Activated T-cell treated with anti-CD3 and anti-CD28 coated beads, Interleukin-2, amount 50 U/mL, for 24 hours (primary cell): ENCODE results near the gene TBC1D7.

Experiments
- DNase-seq: peaks from one replicate; pipeline ENCODE4 v3.0.0-alpha.2; 2020
- H3K27ac Mint-ChIP-seq: 2 replicates; pipeline ENCODE4 v1.8.0; 2020; ENCODE audit warnings: mild to moderate bottlenecking, mixed read lengths
- H3K27me3 Mint-ChIP-seq: 2 replicates; pipeline ENCODE4 v1.8.0; 2020; ENCODE audit warnings: mixed read lengths
- H3K36me3 Mint-ChIP-seq: 2 replicates; pipeline ENCODE4 v1.8.0; 2020; ENCODE audit warnings: low read depth, mixed read lengths
- H3K4me1 Mint-ChIP-seq: 2 replicates; pipeline ENCODE4 v1.8.0; 2020; ENCODE audit warnings: low read depth, mixed read lengths
- H3K4me3 Mint-ChIP-seq: 2 replicates; pipeline ENCODE4 v1.8.0; 2020; ENCODE audit warnings: mild to moderate bottlenecking, moderate library complexity, mixed read lengths
- H3K9me3 Mint-ChIP-seq: 2 replicates; pipeline ENCODE4 v1.8.0; 2020; ENCODE audit warnings: mixed read lengths

The TBC1D7 gene

GRCh38 chr6:13315896-13316295 lies 12.4 kb downstream of the TBC1D7 start:
- no peaks in the 10 kb centered on the region for H3K9me3 Mint-ChIP-seq
- H3K27ac Mint-ChIP-seq = no peak overlapping the region
- H3K4me1 Mint-ChIP-seq = no peaks in the 10 kb centered on the region
- no peak for DNase-seq
- H3K36me3 Mint-ChIP-seq = peaks cover 94% of the 10 kb centered on the region
- H3K4me3 Mint-ChIP-seq = no peak overlapping the region
- no peaks in the 10 kb centered on the region for H3K27me3 Mint-ChIP-seq

GRCh38 chr6:13314806-13315205 lies 13.5 kb downstream of the TBC1D7 start:
- no peaks in the 10 kb centered on the region for H3K27me3 Mint-ChIP-seq
- H3K36me3 Mint-ChIP-seq = peaks cover 90% of the 10 kb centered on the region
- DNase-seq = no peak
- no peaks in the 10 kb centered on the region for H3K9me3 Mint-ChIP-seq
- H3K4me3 Mint-ChIP-seq = no peak overlapping the region
- no peak overlapping the region for H3K27ac Mint-ChIP-seq
- no peaks in the 10 kb centered on the region for H3K4me1 Mint-ChIP-seq

GRCh38 chr6:13311155-13311554 lies 17.2 kb downstream of the TBC1D7 start:
- Mint-ChIP-seq H3K4me3 (no peak overlapping the region), H3K9me3 (no peaks in the 10 kb centered on the region), H3K27me3 (no peaks in the 10 kb centered on the region), H3K36me3 (peaks cover 89% of the 10 kb centered on the region), H3K4me1 (peaks cover 14% of the 10 kb centered on the region), H3K27ac (no peak overlapping the region)
- DNase-seq = no peak

- DNase-seq = no peak
- peaks cover 32% of the 10 kb centered on the region for H3K4me1 Mint-ChIP-seq
- H3K9me3 Mint-ChIP-seq = no peaks in the 10 kb centered on the region
- no peak overlapping the region for H3K27ac Mint-ChIP-seq
- no peak overlapping the region for H3K4me3 Mint-ChIP-seq
- peaks cover 86% of the 10 kb centered on the region for H3K36me3 Mint-ChIP-seq
- no peaks in the 10 kb centered on the region for H3K27me3 Mint-ChIP-seq
These were observed 20.0 kb downstream of the TBC1D7 start for GRCh38 chr6:13308332-13308731.

DNA sequence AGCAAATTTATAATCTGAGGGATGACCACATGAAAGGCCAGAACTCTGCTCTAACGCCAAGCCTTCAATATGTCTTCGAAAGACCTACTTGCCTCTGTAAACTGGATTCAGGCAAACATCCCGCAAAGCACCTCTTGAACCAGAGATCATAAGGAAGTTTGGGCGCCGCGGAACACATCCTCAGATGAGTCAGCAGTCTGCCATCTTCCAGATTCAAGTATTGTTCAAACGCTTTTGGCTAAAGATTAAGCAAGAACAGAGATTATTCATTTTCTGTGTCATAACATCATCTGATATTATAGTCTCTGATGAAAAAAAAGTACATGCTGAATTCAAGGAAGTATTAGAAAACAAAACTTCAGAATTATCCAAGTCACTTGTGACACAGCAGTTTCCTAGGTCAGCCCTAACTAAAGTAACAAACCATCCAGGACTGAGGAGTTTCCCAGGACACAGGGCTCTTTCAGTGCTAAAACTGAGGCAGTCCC lies 20.8 kb downstream of the TBC1D7 start:
- Mint-ChIP-seq H3K4me1 (peaks cover 40% of the 10 kb centered on the region), H3K9me3 (peaks cover 4% of the 10 kb centered on the region), H3K4me3 (no peak overlapping the region), H3K36me3 (peaks cover 86% of the 10 kb centered on the region), H3K27ac (peak overlapping the region; percentile 19), H3K27me3 (no peaks in the 10 kb centered on the region)
- no peak for DNase-seq

DNA sequence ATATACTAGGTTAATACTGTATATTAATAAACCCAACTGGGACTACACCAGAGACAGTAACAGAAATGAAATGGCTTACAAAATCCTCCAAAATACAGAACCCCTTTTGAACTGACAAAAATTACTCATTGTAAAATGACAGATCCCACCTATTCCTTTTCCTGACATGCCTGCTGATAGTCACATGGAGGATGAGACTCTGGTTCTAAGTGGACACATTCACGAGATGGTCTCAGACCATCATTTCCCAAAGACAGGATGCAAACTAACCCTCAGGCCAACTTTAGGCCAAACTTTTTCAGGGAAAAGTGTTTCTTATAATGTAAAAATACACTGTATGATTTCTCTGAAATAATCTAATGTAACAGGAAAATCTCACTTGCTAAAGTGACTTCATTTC lies 22.5 kb downstream of the TBC1D7 start:
- peaks cover 88% of the 10 kb centered on the region for H3K36me3 Mint-ChIP-seq
- no peak overlapping the region for H3K27ac Mint-ChIP-seq
- peaks cover 45% of the 10 kb centered on the region for H3K4me1 Mint-ChIP-seq
- no peak overlapping the region for H3K4me3 Mint-ChIP-seq
- DNase-seq = no peak
- H3K9me3 Mint-ChIP-seq = peaks cover 4% of the 10 kb centered on the region
- no peaks in the 10 kb centered on the region for H3K27me3 Mint-ChIP-seq

GRCh38 chr6:13305288-13305687 lies 23.0 kb downstream of the TBC1D7 start:
- no peak for DNase-seq
- peaks cover 4% of the 10 kb centered on the region for H3K9me3 Mint-ChIP-seq
- H3K4me1 Mint-ChIP-seq = peaks cover 45% of the 10 kb centered on the region
- H3K27me3 Mint-ChIP-seq = no peaks in the 10 kb centered on the region
- no peak overlapping the region for H3K4me3 Mint-ChIP-seq
- H3K36me3 Mint-ChIP-seq = peaks cover 91% of the 10 kb centered on the region
- no peak overlapping the region for H3K27ac Mint-ChIP-seq

- Mint-ChIP-seq H3K9me3 (peaks cover 4% of the 10 kb centered on the region), H3K27ac (peak overlapping the region; percentile 59), H3K4me3 (no peak overlapping the region), H3K36me3 (peaks cover 93% of the 10 kb centered on the region), H3K4me1 (peaks cover 45% of the 10 kb centered on the region), H3K27me3 (no peaks in the 10 kb centered on the region)
- no peak for DNase-seq
These were observed 23.6 kb downstream of the TBC1D7 start for GRCh38 chr6:13304580-13305260.

DNA sequence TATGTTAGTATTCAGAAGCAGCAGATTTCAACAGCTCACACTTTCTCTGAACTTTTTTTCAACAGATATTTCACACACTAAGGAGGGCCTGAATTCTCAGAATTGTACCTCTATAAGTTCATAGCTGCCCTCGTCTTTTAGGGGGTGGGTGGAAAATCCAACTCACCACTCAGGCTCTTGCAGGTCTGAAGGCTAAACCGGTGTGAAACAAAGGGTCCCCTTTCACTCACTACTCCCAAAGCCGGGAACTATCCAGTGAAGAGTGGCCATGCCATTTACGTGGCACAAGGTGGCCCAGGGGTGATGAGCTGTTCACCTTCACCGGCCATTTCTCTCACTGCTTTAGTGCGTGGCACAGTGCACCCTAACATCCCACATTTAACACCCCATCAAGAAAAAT lies 24.2 kb downstream of the TBC1D7 start:
- H3K27ac Mint-ChIP-seq = peak overlapping the region; percentile 90
- peaks cover 4% of the 10 kb centered on the region for H3K9me3 Mint-ChIP-seq
- no peak overlapping the region for H3K4me3 Mint-ChIP-seq
- peaks cover 45% of the 10 kb centered on the region for H3K4me1 Mint-ChIP-seq
- no peak for DNase-seq
- no peaks in the 10 kb centered on the region for H3K27me3 Mint-ChIP-seq
- H3K36me3 Mint-ChIP-seq = peaks cover 94% of the 10 kb centered on the region

- peaks cover 45% of the 10 kb centered on the region for H3K4me1 Mint-ChIP-seq
- no peaks in the 10 kb centered on the region for H3K27me3 Mint-ChIP-seq
- DNase-seq = peak; percentile 41
- H3K36me3 Mint-ChIP-seq = peaks cover 93% of the 10 kb centered on the region
- H3K9me3 Mint-ChIP-seq = peaks cover 4% of the 10 kb centered on the region
- no peak overlapping the region for H3K4me3 Mint-ChIP-seq
- peak overlapping the region; percentile 90 for H3K27ac Mint-ChIP-seq
These were observed 24.7 kb downstream of the TBC1D7 start for GRCh38 chr6:13303668-13304017.

DNA sequence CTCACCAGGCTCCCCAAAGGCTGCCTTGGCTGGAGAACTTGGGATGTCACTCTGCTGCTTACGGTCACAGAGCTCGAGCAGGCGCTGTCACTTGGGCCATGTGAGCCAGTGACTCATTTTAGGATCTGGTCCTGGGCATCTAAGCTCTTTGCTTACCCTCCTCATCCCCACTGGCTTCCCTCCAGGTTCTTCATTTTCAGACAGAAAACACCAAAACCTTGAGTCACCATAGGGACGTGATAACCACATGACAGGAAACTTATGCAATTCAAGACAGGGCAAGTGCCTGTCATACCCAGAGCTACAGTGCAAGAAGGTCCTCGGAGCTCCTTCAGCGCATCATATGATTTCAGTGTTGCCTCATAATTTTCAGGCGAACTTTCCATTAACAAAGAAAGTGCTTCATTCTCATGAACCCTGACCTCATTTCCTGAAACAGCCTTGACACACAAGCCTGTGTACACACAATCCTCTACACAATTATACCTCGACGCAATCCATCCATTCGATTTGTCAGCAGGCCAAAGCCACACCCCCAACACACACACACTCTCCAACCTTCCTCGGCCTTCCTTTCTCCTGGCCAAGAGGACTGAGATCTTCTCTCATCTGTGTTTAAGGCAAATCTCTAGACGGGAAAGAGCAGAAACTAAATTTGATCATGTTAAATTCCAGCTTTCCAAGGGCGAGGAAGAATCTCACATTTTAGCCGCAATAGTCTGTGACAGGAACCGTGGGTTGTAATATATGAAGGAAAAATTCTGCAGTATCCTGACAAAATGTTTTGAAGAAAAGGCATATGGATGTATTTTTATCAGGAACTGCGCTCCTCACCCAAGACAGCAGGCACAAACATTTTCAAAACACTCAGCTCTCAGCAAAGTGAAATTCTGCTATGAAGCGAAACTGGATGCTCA lies 25.3 kb downstream of the TBC1D7 start:
- Mint-ChIP-seq H3K4me3 (peak overlapping the region; percentile 3), H3K36me3 (peaks cover 93% of the 10 kb centered on the region), H3K4me1 (peaks cover 43% of the 10 kb centered on the region)

DNA sequence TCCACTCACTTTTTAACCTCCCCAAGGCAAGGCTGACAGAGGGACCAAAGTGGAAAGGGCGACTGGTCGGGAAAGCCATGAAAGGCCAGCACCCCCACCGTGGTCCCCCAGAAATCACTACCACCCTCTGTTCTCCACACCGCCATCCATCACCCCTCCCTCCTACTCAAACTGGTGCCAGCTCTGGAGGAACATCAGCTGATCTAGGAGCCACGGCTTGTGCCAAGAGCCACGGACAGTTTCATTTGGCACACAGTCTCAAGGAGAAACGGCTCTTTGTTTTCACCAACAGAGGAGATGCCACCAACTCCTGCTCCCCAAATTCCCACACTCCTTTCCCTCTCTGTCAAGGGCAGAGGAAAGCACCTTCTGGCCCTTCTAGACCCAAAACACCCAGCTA lies 26.0 kb downstream of the TBC1D7 start:
- no peak for DNase-seq
- Mint-ChIP-seq H3K4me3 (no peak overlapping the region), H3K9me3 (peaks cover 4% of the 10 kb centered on the region), H3K27ac (peak overlapping the region; percentile 90), H3K27me3 (no peaks in the 10 kb centered on the region), H3K4me1 (peaks cover 36% of the 10 kb centered on the region), H3K36me3 (peaks cover 93% of the 10 kb centered on the region)

More for the DNA sequence above, 25.3 kb downstream of the TBC1D7 start:
- Mint-ChIP-seq H3K9me3 (peaks cover 4% of the 10 kb centered on the region), H3K27ac (peak overlapping the region; percentile 90), H3K27me3 (no peaks in the 10 kb centered on the region)
- DNase-seq = peak; percentile 60

DNA sequence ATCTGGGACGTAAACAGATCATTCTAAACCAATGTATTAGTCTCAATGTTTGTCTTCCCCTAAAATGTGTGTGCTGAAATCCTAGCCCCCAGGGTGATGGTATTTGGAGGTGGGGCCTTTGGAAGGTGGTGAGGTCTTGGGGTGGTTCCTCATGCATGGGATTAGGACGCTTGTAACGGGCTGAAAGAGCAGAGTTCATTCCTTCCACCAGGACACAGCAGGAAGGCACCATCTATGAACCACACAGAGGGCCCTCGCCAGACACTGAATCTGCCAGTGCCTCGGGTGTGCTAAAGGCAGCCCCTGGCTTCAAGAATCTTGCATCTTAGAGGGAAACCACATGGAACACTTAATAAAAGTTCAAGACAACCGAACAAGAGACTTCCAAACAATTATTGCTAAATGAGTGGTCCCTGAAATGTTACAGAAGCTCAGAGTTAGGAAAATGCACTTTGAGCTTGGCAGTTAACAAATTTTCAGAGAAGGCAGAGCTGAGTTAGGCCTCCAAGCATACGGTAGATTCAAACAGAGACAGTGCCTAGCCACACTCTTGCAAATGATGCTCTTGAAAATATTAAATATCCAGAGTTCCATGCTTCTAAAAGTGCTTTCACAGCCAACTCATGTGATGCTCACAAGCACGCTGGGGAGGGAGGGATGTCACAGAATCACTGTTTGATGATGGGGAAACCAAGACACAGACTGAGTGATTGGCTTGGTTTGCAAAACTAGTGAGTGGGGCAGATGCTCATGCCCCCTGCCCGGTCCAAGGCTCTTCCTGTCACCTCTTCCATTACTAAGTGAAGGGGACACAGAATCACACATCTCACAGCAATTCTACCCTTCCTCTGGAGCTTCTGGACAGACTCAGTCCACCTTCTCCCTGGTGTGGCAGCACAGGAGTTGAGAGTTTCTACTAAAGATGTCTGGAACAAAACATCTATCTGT lies 27.4 kb downstream of the TBC1D7 start:
- no peak overlapping the region for H3K27ac Mint-ChIP-seq
- peaks cover 31% of the 10 kb centered on the region for H3K4me1 Mint-ChIP-seq
- H3K9me3 Mint-ChIP-seq = peaks cover 4% of the 10 kb centered on the region
- no peak for DNase-seq
- H3K4me3 Mint-ChIP-seq = no peak overlapping the region
- H3K27me3 Mint-ChIP-seq = no peaks in the 10 kb centered on the region
- H3K36me3 Mint-ChIP-seq = peaks cover 95% of the 10 kb centered on the region

DNA sequence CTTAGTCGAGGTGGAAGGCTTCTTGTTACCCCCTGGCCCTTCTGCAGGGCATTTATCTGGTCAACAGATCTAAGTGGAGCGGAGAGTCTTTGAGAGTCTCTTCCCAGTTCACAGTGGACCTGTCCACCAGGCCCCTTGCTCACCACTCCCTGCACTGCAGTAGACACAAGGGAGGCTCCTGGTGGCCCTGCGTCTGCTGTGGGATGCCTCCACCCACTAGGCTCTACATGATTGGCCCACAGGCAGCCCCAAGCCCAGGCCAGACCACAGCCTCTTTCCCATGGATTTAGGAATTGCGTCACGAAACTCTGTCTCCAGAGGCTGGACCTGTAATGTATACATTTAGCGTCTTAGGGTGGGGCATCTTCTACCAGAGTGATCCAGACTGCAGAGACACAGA lies 28.4 kb downstream of the TBC1D7 start:
- no peaks in the 10 kb centered on the region for H3K27me3 Mint-ChIP-seq
- H3K4me1 Mint-ChIP-seq = peaks cover 29% of the 10 kb centered on the region
- no peak overlapping the region for H3K27ac Mint-ChIP-seq
- no peak overlapping the region for H3K4me3 Mint-ChIP-seq
- H3K9me3 Mint-ChIP-seq = peaks cover 4% of the 10 kb centered on the region
- no peak for DNase-seq
- H3K36me3 Mint-ChIP-seq = peaks cover 95% of the 10 kb centered on the region
